ENCODE results near the gene ITPR3. TPM values are rescaled to one million over a fixed set of nuclear protein-coding genes. Genes with fewer than 3 reads are reported as not detected.

Gene ITPR3
- total and polyA plus RNA-seq, 2 donors (not counting 3 experiments of a cell fraction or from before 2014, with no cell fraction given): 28.8 to 52.2 TPM

DNA sequence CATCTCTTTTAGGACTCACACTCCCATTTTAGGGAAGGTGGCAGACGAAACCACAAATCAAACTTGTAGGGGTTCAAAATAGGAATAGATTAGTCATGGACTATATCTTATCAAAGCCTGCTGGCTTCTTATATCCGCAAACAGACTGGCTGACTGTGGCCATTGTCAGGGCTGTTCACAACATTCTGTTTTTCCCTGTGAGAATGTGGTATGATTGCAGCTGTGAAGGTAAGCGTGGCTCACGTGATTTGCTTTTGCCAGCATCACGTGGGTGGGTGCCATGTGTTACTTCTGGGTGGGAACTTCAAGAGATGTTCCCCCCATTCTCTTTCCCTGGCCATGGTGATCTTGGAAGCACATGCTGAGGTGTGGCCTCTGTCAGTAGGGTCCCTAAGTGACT is 119.7 kb downstream of the ITPR3 start:
- Histone ChIP-seq H3K9ac (replicated peaks; ENCODE audit: extremely low read depth, insufficient read depth, low read length) (no peak overlapping the region), H3K4me2 (ENCODE audit: insufficient read depth, low read length) (no peak overlapping the region), H3K27me3 (ENCODE audit: control insufficient read depth in 2 of 2, insufficient read depth in 2 of 2, low read length in 2 of 2) (peaks cover 4 to 6% of the 10 kb centered on the region in 2 experiments), H3K36me3 (ENCODE audit: control insufficient read depth in 2 of 2, extremely low read depth in 1 of 2, insufficient read depth in 2 of 2, low read length in 2 of 2) (no peaks in the 10 kb centered on the region), H3K4me3 (replicated peaks in 1 of 3; ENCODE audit: insufficient read depth in 1 of 3, low read depth in 1 of 3, low read length in 3 of 3) (no peak overlapping the region), H3K9me3 (replicated peaks; ENCODE audit: control insufficient read depth, insufficient read depth, low read length) (no peaks in the 10 kb centered on the region), H4K20me1 (replicated peaks; ENCODE audit: control insufficient read depth, extremely low read depth, insufficient read depth, low read length) (no peaks in the 10 kb centered on the region), H3K9me1 (replicated peaks; ENCODE audit: control insufficient read depth, extremely low read depth, insufficient read depth, low read length) (no peaks in the 10 kb centered on the region), H3K4me1 (ENCODE audit: control insufficient read depth, extremely low read depth, insufficient read depth, low read length) (no peaks in the 10 kb centered on the region), H3K27ac (ENCODE audit: insufficient read depth, low read depth, low read length) (no peak overlapping the region), H3K79me2 (ENCODE audit: control insufficient read depth, insufficient read depth, low read length) (no peaks in the 10 kb centered on the region), H2AFZ (ENCODE audit: low read depth, low read length) (no peak overlapping the region)
- intact Hi-C loops (cut with micrococcal nuclease): no loop called here
- ChIA-PET CTCF (no interaction called here), POLR2A (no interaction called here)
- TF ChIP-seq POLR2A (IDR thresholded peaks at IDR 0.05; ENCODE audit: low read depth, low read length) (no peak), GATA2 (IDR thresholded peaks at IDR 0.05; ENCODE audit: insufficient read depth, insufficient read length, low read depth, low read length) (no peak), POLR2AphosphoS5 (IDR thresholded peaks at IDR 0.05; ENCODE audit: insufficient read depth, low read depth, low read length) (no peak), EZH2 (IDR thresholded peaks at IDR 0.05; ENCODE audit: borderline replicate concordance, low read depth, low read length, severe bottlenecking) (no peak), JUN (IDR thresholded peaks at IDR 0.05; ENCODE audit: borderline replicate concordance, insufficient read depth, insufficient read length, low read depth) (no peak), FOS (IDR thresholded peaks at IDR 0.05; ENCODE audit: borderline replicate concordance, insufficient read depth, low read length) (no peak)
- TF ChIP-seq, protein P1, sequence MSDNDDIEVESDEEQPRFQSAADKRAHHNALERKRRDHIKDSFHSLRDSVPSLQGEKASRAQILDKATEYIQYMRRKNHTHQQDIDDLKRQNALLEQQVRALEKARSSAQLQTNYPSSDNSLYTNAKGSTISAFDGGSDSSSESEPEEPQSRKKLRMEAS (IDR thresholded peaks at IDR 0.05; ENCODE audit: insufficient read depth, insufficient read length): no peak
- TF ChIP-seq, protein P2, sequence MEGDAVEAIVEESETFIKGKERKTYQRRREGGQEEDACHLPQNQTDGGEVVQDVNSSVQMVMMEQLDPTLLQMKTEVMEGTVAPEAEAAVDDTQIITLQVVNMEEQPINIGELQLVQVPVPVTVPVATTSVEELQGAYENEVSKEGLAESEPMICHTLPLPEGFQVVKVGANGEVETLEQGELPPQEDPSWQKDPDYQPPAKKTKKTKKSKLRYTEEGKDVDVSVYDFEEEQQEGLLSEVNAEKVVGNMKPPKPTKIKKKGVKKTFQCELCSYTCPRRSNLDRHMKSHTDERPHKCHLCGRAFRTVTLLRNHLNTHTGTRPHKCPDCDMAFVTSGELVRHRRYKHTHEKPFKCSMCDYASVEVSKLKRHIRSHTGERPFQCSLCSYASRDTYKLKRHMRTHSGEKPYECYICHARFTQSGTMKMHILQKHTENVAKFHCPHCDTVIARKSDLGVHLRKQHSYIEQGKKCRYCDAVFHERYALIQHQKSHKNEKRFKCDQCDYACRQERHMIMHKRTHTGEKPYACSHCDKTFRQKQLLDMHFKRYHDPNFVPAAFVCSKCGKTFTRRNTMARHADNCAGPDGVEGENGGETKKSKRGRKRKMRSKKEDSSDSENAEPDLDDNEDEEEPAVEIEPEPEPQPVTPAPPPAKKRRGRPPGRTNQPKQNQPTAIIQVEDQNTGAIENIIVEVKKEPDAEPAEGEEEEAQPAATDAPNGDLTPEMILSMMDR (IDR thresholded peaks at IDR 0.05; ENCODE audit: extremely low read depth in 1 of 2, insufficient read depth in 1 of 2, low read depth in 1 of 2, low read length in 2 of 2): no peak
- FAIRE-seq: no peak
- dilution Hi-C loops (cut with MboI; ENCODE audit: extremely low pct_ligation_motif_present, low sequenced_read_pairs): no loop called here
- no TSS peak for BruUV-seq (replicated peaks)
- DNase-seq (ENCODE audit: low read depth, low spot score): no peak

Measured in endothelial cell of umbilical vein (primary cell).